ENCODE measurements around the gene EML4. TPM values are rescaled to one million over a fixed set of nuclear protein-coding genes. Genes with fewer than 3 reads are reported as not detected.

The EML4 gene
- total RNA-seq, 1 donor from 2014 or later: 41.1 TPM

DNA sequence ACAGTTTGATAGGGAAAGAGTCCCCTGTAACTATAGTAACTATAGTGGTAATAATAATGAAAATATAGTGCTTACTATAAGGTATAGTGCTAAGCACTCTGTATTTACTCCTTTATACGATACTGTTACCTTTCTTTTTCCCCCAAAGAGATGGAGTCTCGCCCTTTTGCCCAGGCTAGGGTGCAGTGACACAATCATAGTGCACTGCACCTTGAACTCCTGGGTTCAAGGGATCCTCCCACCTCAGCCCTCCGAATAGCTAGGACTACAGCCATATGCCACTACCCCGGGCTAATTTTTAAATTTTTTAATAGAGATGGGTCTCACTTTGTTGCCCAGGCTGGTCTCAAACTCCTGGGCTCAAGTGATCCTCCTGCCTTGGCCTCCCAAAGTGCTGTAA lies 34.6 kb downstream of the EML4 start:
- DNase-seq (ENCODE audit: extremely low spot score, unreplicated experiment): no peak
- H3K4me3 Mint-ChIP-seq (ENCODE audit: unreplicated experiment): no peak overlapping the region
- TF ChIP-seq, protein P1, sequence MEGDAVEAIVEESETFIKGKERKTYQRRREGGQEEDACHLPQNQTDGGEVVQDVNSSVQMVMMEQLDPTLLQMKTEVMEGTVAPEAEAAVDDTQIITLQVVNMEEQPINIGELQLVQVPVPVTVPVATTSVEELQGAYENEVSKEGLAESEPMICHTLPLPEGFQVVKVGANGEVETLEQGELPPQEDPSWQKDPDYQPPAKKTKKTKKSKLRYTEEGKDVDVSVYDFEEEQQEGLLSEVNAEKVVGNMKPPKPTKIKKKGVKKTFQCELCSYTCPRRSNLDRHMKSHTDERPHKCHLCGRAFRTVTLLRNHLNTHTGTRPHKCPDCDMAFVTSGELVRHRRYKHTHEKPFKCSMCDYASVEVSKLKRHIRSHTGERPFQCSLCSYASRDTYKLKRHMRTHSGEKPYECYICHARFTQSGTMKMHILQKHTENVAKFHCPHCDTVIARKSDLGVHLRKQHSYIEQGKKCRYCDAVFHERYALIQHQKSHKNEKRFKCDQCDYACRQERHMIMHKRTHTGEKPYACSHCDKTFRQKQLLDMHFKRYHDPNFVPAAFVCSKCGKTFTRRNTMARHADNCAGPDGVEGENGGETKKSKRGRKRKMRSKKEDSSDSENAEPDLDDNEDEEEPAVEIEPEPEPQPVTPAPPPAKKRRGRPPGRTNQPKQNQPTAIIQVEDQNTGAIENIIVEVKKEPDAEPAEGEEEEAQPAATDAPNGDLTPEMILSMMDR (IDR thresholded peaks at IDR 0.05): no peak
- H3K27ac Mint-ChIP-seq (ENCODE audit: unreplicated experiment): no peak overlapping the region
- no peaks in the 10 kb centered on the region for H3K36me3 Mint-ChIP-seq (ENCODE audit: unreplicated experiment)
- no peaks in the 10 kb centered on the region for H3K27me3 Mint-ChIP-seq (ENCODE audit: unreplicated experiment)
- no peaks in the 10 kb centered on the region for H3K9me3 Mint-ChIP-seq (ENCODE audit: unreplicated experiment)
- H3K4me1 Mint-ChIP-seq (ENCODE audit: unreplicated experiment): peaks cover 49% of the 10 kb centered on the region

DNA sequence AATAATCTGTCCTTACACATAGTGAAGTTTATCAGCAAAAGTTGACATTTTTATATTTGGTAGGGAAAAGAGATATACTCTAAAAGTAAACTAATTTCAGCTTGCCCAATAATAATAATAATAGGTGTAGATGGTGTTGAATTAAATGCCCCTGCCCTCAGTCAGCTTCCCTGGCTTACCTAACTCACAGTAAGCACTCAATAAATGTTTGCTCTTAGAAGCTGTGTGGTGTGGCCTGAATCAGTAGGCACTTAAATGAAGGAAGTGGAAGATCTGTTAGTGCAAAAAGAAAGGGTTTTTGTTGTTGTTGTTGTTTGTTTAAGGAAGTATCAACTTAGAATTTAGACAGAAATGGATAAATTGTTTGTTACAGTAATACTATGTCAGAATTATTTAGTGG lies 36.2 kb downstream of the EML4 start:
- Mint-ChIP-seq H3K4me1 (ENCODE audit: unreplicated experiment) (peaks cover 35% of the 10 kb centered on the region), H3K4me3 (ENCODE audit: unreplicated experiment) (no peak overlapping the region), H3K27me3 (ENCODE audit: unreplicated experiment) (no peaks in the 10 kb centered on the region), H3K27ac (ENCODE audit: unreplicated experiment) (peak overlapping the region; percentile 64), H3K9me3 (ENCODE audit: unreplicated experiment) (no peaks in the 10 kb centered on the region), H3K36me3 (ENCODE audit: unreplicated experiment) (peaks cover 2% of the 10 kb centered on the region)
- no peak for DNase-seq (ENCODE audit: extremely low spot score, unreplicated experiment)
- TF ChIP-seq, protein P1 (IDR thresholded peaks at IDR 0.05): no peak

DNA sequence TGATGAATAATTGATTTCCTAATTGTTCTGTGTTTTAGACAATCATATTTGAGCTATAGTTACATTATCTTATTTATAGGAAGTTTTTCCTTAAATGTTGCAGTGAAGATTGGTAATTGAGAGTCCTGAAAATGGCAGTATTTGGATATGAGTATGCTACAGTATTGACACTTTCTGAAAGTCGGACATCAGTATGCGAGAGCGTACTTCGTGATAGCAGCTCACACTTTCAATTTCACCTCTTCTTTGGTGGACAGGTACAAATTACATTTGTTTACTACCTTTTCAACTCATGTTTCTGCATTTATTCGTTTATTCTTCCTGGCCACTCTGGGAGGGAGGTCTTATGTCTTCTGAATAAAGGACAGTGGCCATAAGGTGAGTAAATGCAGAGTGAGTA lies 38.7 kb downstream of the EML4 start:
- peaks cover 19% of the 10 kb centered on the region for H3K4me1 Mint-ChIP-seq (ENCODE audit: unreplicated experiment)
- no peaks in the 10 kb centered on the region for H3K27me3 Mint-ChIP-seq (ENCODE audit: unreplicated experiment)
- peaks cover 2% of the 10 kb centered on the region for H3K36me3 Mint-ChIP-seq (ENCODE audit: unreplicated experiment)
- TF ChIP-seq, protein P1 (IDR thresholded peaks at IDR 0.05): no peak
- no peaks in the 10 kb centered on the region for H3K9me3 Mint-ChIP-seq (ENCODE audit: unreplicated experiment)
- no peak for DNase-seq (ENCODE audit: extremely low spot score, unreplicated experiment)
- H3K4me3 Mint-ChIP-seq (ENCODE audit: unreplicated experiment): no peak overlapping the region
- H3K27ac Mint-ChIP-seq (ENCODE audit: unreplicated experiment): no peak overlapping the region

DNA sequence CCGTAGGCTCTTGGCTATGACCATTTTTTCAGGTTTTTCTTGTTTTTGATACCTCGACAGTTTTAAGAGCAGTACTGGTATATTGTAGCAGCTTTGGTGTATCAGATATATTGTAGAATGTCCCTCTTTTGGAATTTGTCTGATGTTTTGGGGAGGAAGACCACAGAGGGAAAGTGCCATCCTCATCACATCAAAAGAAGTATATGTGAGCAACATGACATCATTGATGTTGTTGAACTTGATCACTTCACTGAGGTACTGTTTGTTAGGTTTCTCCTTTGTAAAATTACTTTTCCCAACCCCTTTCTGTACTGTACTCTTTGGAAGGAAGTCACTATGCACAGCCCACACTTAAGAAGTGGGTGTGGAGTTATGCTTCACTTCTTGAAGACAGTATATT lies 41.0 kb downstream of the EML4 start:
- no peaks in the 10 kb centered on the region for H3K9me3 Mint-ChIP-seq (ENCODE audit: unreplicated experiment)
- H3K27ac Mint-ChIP-seq (ENCODE audit: unreplicated experiment): no peak overlapping the region
- TF ChIP-seq, protein P1 (IDR thresholded peaks at IDR 0.05): no peak
- H3K27me3 Mint-ChIP-seq (ENCODE audit: unreplicated experiment): no peaks in the 10 kb centered on the region
- H3K36me3 Mint-ChIP-seq (ENCODE audit: unreplicated experiment): peaks cover 2% of the 10 kb centered on the region
- peaks cover 15% of the 10 kb centered on the region for H3K4me1 Mint-ChIP-seq (ENCODE audit: unreplicated experiment)
- H3K4me3 Mint-ChIP-seq (ENCODE audit: unreplicated experiment): no peak overlapping the region
- DNase-seq (ENCODE audit: extremely low spot score, unreplicated experiment): no peak

DNA sequence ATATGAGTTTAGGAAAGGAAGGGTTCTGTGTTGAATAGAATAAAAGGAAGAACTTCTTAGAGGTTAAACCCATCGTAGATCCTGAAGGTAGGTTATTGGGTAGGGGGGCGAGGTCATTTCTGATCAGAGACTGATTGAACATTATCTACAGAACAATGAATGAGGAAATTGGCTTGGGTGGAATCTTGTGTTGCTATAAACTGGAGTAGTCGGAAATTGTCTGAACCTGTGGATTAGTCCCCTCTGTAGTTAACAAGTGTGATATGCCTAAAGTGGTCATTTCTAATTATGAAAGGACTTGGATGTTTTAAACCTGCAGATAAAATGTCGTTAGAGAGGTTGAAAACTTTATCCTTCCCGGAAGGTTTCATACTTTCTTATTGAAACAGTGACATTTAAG lies 42.1 kb downstream of the EML4 start:
- Mint-ChIP-seq H3K27me3 (ENCODE audit: unreplicated experiment) (no peaks in the 10 kb centered on the region), H3K4me1 (ENCODE audit: unreplicated experiment) (peaks cover 7% of the 10 kb centered on the region), H3K4me3 (ENCODE audit: unreplicated experiment) (no peak overlapping the region), H3K36me3 (ENCODE audit: unreplicated experiment) (peaks cover 2% of the 10 kb centered on the region), H3K9me3 (ENCODE audit: unreplicated experiment) (no peaks in the 10 kb centered on the region), H3K27ac (ENCODE audit: unreplicated experiment) (no peak overlapping the region)
- no peak for DNase-seq (ENCODE audit: extremely low spot score, unreplicated experiment)
- TF ChIP-seq, protein P1 (IDR thresholded peaks at IDR 0.05): no peak
